Activated CD8-positive, alpha-beta memory T cell treated with anti-CD3 and anti-CD28 coated beads, Interleukin-2, amount 50 U/mL, for 4 hours (primary cell): ENCODE data around the gene CASP1.
"Not testable (repeated sequence)": the region's sequence is repeated elsewhere in the genome, so short reads cannot be mapped to it uniquely, and the experiment has no call there.

ENCODE experiments used
- DNase-seq: peaks from one replicate; pipeline ENCODE4 v3.0.0-alpha.2; 2020

CASP1 gene

GRCh38 chr11:105045676-105046296 lies 10.8 kb upstream of the CASP1 start:
- no peak for DNase-seq

GRCh38 chr11:105044557-105045524 lies 9.9 kb upstream of the CASP1 start, which contains the start of gene CARD16:
Gene CARD16 (minus strand): TSS chr11:105045335. CDS start chr11:105045297, 38 bp downstream.
- DNase-seq = peak; percentile 23

GRCh38 chr11:105042178-105042577 lies 7.2 kb upstream of the CASP1 start:
- no peak for DNase-seq

GRCh38 chr11:105040703-105041102 lies 5.8 kb upstream of the CASP1 start:
- DNase-seq = no peak

- not testable (repeated sequence) for DNase-seq
Measured at GRCh38 chr11:105034388-105034787, 556 bp downstream of the CASP1 start.

GRCh38 chr11:105033781-105034180 lies 1.2 kb downstream of the CASP1 start:
- no peak for DNase-seq

- DNase-seq = no peak
Measured at GRCh38 chr11:105033343-105033742, 1.6 kb downstream of the CASP1 start.

GRCh38 chr11:105032495-105032894 lies 2.4 kb downstream of the CASP1 start:
- DNase-seq = no peak

GRCh38 chr11:105027678-105028077 lies 7.3 kb downstream of the CASP1 start:
- DNase-seq = no peak

- DNase-seq = no peak
Measured at GRCh38 chr11:105024394-105024793, 10.6 kb downstream of the CASP1 start.

- no peak for DNase-seq
Measured at GRCh38 chr11:105023003-105023402, 11.9 kb downstream of the CASP1 start, which contains the start of gene CASP5. Gene CASP5 (minus strand): TSS chr11:105023168. CDS start chr11:105023136, 32 bp downstream.

GRCh38 chr11:105022527-105022926 lies 12.4 kb downstream of the CASP1 start:
- DNase-seq = no peak

GRCh38 chr11:105007463-105007862 lies 27.5 kb downstream of the CASP1 start:
- no peak for DNase-seq

- DNase-seq = no peak
Measured at GRCh38 chr11:105005451-105005845, 29.5 kb downstream of the CASP1 start.

- no peak for DNase-seq
Measured at GRCh38 chr11:105004021-105004420, 30.9 kb downstream of the CASP1 start.

- DNase-seq = no peak
Measured at GRCh38 chr11:105003151-105003550, 31.8 kb downstream of the CASP1 start.

- peak; percentile 54 for DNase-seq
Measured at GRCh38 chr11:105000797-105001196, 34.1 kb downstream of the CASP1 start.

GRCh38 chr11:105000167-105000566 lies 34.8 kb downstream of the CASP1 start:
- no peak for DNase-seq

- no peak for DNase-seq
Measured at GRCh38 chr11:104999721-105000120, 35.2 kb downstream of the CASP1 start.

- DNase-seq = no peak
Measured at GRCh38 chr11:104997288-104997687, 37.7 kb downstream of the CASP1 start.

- DNase-seq = no peak
Measured at GRCh38 chr11:104995001-104995408, 39.9 kb downstream of the CASP1 start.

- no peak for DNase-seq
Measured at GRCh38 chr11:104992781-104993180, 42.2 kb downstream of the CASP1 start.

- no peak for DNase-seq
Measured at GRCh38 chr11:104991994-104992393, 43.0 kb downstream of the CASP1 start.

- DNase-seq = no peak
Measured at GRCh38 chr11:104984808-104985207, 50.1 kb downstream of the CASP1 start.
